ENCODE measurements around the gene NECAB3. TPM values are rescaled to one million over a fixed set of nuclear protein-coding genes. Genes with fewer than 3 reads are reported as not detected.

The NECAB3 gene
- total RNA-seq, 1 donor from 2014 or later = 29.2 TPM

DNA sequence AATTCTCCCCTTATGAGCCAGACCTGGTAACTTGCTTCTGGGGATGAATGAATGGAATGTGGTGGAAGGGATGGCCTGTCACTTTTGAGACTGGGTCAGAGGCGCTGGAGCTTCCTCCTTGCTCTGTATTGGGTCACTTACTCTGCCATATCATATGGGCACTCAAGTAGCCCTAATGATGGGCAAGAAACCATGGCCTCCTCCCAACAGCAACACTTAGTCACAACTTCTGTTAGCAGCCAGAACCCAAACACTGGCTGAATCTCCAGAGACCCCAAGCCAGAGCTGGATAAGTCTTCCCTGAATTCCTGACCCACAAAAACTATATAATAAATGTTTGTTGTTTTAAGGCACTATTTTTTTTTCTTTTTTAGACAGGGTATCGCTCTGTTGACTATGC lies 6.5 kb upstream of the NECAB3 start:
- Histone ChIP-seq H3K27ac (no peak overlapping the region), H3K27me3 (no peaks in the 10 kb centered on the region), H3K4me1 (peaks cover 27% of the 10 kb centered on the region), H3K4me3 (no peak overlapping the region), H3K36me3 (no peaks in the 10 kb centered on the region), H3K9me3 (no peaks in the 10 kb centered on the region)
- intact Hi-C loops (cut with DNase I) = no loop called here
- no peak for DNase-seq (ENCODE audit: extremely low spot score in 2 of 2)
- TF ChIP-seq POLR2A (IDR thresholded peaks at IDR 0.05) = no peak

DNA sequence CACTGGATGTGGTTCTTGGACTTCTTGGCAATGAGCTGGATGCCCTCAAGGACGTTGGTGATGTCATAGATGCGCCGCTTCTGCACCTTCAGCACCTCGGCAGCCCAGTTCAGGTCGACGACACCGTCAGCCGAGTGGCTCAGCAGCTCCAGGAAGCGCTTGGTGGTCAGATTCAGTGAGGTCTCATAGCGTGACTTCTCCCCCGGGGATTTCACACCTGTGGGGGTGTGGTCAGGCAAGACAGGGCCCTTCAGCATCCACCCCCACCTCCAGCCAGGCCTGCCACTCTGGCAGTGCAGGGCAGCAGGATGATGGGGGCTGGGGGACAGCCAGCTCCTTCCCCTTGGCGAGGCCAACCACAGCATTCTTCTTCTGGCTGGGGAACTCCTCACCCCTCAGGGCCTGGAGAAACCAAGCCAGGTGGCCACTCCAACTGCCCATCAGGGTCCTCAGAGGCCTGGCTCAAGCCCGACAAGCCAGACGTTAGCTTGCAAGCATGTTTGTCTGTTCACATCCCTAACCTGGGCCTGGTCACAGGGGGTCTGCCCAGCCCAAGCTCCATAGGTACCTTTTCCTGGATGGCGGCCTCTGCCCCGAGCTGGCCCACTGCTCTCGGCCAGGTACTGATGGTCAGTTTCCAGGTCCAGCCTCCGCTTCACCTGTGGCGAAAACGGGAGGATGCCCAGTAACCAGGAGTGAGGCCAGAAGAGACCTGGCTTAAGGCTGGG lies 5.7 kb upstream of the NECAB3 start:
- Histone ChIP-seq H3K36me3 (no peaks in the 10 kb centered on the region), H3K27ac (no peak overlapping the region), H3K4me3 (no peak overlapping the region), H3K27me3 (no peaks in the 10 kb centered on the region), H3K9me3 (no peaks in the 10 kb centered on the region), H3K4me1 (peaks cover 24% of the 10 kb centered on the region)
- intact Hi-C loops (cut with DNase I) = loop anchor here (10.0 kb wide), 1 partner anchor 55 kb away; the partner anchor contains the start of gene ZNF341
- DNase-seq (ENCODE audit: extremely low spot score in 2 of 2) = no peak
- TF ChIP-seq POLR2A (IDR thresholded peaks at IDR 0.05) = no peak
- TF ChIP-seq, protein P1, sequence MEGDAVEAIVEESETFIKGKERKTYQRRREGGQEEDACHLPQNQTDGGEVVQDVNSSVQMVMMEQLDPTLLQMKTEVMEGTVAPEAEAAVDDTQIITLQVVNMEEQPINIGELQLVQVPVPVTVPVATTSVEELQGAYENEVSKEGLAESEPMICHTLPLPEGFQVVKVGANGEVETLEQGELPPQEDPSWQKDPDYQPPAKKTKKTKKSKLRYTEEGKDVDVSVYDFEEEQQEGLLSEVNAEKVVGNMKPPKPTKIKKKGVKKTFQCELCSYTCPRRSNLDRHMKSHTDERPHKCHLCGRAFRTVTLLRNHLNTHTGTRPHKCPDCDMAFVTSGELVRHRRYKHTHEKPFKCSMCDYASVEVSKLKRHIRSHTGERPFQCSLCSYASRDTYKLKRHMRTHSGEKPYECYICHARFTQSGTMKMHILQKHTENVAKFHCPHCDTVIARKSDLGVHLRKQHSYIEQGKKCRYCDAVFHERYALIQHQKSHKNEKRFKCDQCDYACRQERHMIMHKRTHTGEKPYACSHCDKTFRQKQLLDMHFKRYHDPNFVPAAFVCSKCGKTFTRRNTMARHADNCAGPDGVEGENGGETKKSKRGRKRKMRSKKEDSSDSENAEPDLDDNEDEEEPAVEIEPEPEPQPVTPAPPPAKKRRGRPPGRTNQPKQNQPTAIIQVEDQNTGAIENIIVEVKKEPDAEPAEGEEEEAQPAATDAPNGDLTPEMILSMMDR (IDR thresholded peaks at IDR 0.05) = no peak
- TF ChIP-seq POLR2AphosphoS5 (IDR thresholded peaks at IDR 0.05; ENCODE audit: insufficient read depth in 1 of 2, low read depth in 1 of 2) = no peak

DNA sequence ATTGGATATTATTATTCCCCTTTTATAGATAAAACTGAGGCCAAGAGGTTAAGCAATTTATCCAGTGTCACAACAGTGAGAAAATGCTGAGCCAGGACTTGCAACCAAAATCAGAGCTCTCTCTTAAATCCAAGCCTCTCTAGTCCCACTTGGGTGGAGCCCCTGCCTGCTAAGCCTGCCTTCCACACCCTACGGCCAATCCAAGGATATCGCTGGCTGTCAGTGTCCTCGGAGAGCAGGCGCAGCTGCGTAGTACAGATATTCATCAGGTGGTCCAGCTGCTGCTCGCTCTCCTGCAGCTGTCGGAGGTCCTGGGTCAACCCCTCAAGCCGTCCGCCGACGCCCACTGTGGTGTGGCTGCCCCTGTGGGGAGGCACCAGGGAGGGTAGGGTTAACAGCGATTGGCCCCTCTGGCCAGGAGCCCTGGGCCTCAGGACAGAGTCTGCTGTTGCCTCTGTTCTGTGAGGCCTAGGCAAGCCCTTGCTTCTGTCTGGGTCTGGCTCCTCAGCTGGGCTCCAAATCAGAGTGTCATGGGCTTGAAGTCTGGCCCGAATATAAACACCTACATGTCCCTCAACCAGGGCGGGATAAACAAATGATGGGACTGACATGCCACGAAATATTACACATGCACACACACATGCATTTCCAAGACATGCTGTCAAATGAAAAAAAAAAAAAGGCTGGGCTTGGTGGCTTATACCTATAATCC lies 3.9 kb upstream of the NECAB3 start:
- no peaks in the 10 kb centered on the region for H3K36me3 ChIP-seq
- H3K27me3 ChIP-seq = no peaks in the 10 kb centered on the region
- DNase-seq (ENCODE audit: extremely low spot score in 2 of 2) = no peak
- peaks cover 28% of the 10 kb centered on the region for H3K4me1 ChIP-seq
- intact Hi-C loops (cut with DNase I) = loop anchor here (10.0 kb wide), 1 partner anchor 57 kb away; the partner anchor contains the start of gene ZNF341
- no peaks in the 10 kb centered on the region for H3K9me3 ChIP-seq
- H3K4me3 ChIP-seq = no peak overlapping the region
- TF ChIP-seq, protein P1 (IDR thresholded peaks at IDR 0.05) = no peak
- TF ChIP-seq POLR2A (IDR thresholded peaks at IDR 0.05) (no peak), POLR2AphosphoS5 (IDR thresholded peaks at IDR 0.05; ENCODE audit: insufficient read depth in 1 of 2, low read depth in 1 of 2) (peak in 1 of 2 donors; percentile 48)
- no peak overlapping the region for H3K27ac ChIP-seq

DNA sequence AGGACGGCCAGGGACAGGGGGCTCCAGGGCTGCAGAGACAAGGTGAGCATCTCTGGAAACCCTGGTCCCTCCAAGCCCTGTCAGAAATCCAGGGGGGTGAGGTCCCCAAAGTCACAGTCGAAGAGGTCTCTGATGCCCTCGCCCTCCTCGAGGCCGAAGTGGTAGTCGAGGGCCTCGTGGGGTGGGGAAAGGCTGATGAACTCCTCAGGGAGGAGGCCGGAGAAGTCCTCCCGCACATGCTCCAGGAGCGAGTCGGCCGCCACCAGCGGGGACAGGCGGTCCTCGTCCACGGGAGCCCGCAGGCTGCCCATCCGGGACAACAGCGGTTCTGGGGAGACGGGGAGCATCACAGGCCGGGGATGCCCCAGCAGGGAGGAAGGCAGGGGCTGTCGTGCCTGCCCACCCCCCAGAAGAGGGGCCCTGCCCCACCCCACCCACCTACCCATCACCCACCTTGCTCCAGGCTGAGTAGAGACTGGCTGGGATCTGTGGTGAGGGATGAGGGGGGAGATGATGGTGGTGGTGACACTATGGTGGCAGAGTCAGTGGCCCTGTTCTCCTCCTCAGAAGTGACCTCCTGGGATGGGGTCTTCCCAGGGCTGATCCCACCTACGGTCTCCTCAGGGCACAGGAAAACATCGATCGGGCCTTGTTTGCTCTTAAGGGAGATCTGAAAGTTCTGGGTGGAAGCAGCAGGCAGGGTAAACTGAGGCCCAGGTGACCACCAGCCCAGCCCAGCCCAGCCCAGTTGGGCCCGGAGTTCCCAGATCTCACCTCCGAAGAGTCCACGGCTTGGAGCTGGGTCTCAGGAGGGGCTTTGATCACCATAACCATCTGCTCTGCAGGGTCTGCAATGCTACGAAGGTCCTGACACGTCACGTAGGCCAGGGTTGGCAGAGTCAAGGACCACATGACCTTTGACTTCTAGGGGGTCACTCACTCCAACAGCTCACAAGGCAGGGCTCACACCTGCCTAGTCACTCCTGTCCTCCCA lies 2.7 kb upstream of the NECAB3 start:
- no peak for DNase-seq (ENCODE audit: extremely low spot score in 2 of 2)
- Histone ChIP-seq H3K4me3 (no peak overlapping the region), H3K4me1 (peaks cover 40% of the 10 kb centered on the region), H3K27me3 (no peaks in the 10 kb centered on the region), H3K36me3 (no peaks in the 10 kb centered on the region), H3K27ac (peak overlapping the region; percentile 95), H3K9me3 (no peaks in the 10 kb centered on the region)
- TF ChIP-seq, protein P1 (IDR thresholded peaks at IDR 0.05) = no peak
- TF ChIP-seq POLR2A (IDR thresholded peaks at IDR 0.05) (no peak), POLR2AphosphoS5 (IDR thresholded peaks at IDR 0.05; ENCODE audit: insufficient read depth in 1 of 2, low read depth in 1 of 2) (no peak)
- intact Hi-C loops (cut with DNase I) = loop anchor here (10.0 kb wide), 1 partner anchor 58 kb away; the partner anchor contains the start of gene ZNF341

DNA sequence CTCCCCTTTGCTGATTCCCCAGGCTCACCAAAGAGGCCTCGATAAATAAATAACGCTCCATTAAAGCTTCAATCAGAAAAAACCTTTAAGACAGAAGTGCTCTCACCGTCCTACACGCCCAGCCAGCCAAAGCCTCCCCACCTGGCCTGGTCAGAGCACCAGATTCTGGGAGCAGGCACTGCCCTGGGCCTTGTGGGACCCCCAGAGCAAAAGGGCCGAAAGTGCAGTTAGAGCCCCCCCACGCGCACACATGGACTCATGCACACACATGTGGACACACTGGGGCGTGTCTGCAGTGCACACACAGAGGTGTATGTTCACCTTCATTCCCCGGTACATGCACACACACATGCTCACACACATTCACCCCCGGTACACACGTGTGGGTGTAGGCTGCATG lies 1.9 kb upstream of the NECAB3 start:
- intact Hi-C loops (cut with DNase I) = loop anchor here (10.0 kb wide), 1 partner anchor 59 kb away; the partner anchor contains the start of gene ZNF341
- TF ChIP-seq POLR2AphosphoS5 (IDR thresholded peaks at IDR 0.05; ENCODE audit: insufficient read depth in 1 of 2, low read depth in 1 of 2) (no peak), POLR2A (IDR thresholded peaks at IDR 0.05) (no peak)
- TF ChIP-seq, protein P1 (IDR thresholded peaks at IDR 0.05) = no peak

More for the DNA sequence above, 1.9 kb upstream of the NECAB3 start:
- H3K27me3 ChIP-seq = no peaks in the 10 kb centered on the region
- H3K9me3 ChIP-seq = no peaks in the 10 kb centered on the region
- H3K4me3 ChIP-seq = no peak overlapping the region
- peaks cover 47% of the 10 kb centered on the region for H3K4me1 ChIP-seq
- H3K27ac ChIP-seq = peak overlapping the region; percentile 95
- DNase-seq (ENCODE audit: extremely low spot score in 2 of 2) = no peak
- H3K36me3 ChIP-seq = no peaks in the 10 kb centered on the region

Measured in vagina (tissue), 2 donors.